Left cardiac atrium (tissue), 4 donors: ENCODE results near the gene C9orf152. TPM values are rescaled to one million over a fixed set of nuclear protein-coding genes. Genes with fewer than 3 reads are reported as not detected.
"Not testable (repeated sequence)": the region's sequence is repeated elsewhere in the genome, so short reads cannot be mapped to it uniquely, and the experiment has no call there.

Experiments used
- ATAC-seq, 2 donors: fragments of 200-7000 bp; cut with Tn5 transposase; one replicate each; pipeline ENCODE4 v1.9.1; 2020; ENCODE audit warnings: mild to moderate bottlenecking in 2 of 2, moderate library complexity in 2 of 2
- DNase-seq: peaks from one replicate; pipeline ENCODE4 v3.0.0-alpha.2; 2020
- intact Hi-C, 2 donors: fragments of 100-400 bp; cut with DNase I; formaldehyde crosslinking; loops; one replicate each; pipeline versions ENCODE4 v1.14.1 to v1.15.1; 2022 to 2023
- long read RNA-seq: library from polyadenylated mRNA; unstranded; transcript quantifications from one replicate; pipeline ENCODE4 v2.0.0, GENCODE V29; 2021
- total RNA-seq, 2 donors: library from RNA; stranded (reverse); fragmentation: NEBNext Ultra II Directional; extraction: Animal tissue kit (Norgen Biotek cat#: 25700); gene quantifications; one replicate each; pipeline ENCODE4 v1.2.1, GENCODE V29; 2021
- donor health status: DM: no; HTN: yes; CAD: no.
- donor health status: DM: no; HTN: yes; CAD: no; lungs with severe emphysema.
- donor health status: DM: yes; HTN: yes; CAD: no.
- donor health status: Dilated cardiomyopathy.

The C9orf152 gene
- total RNA-seq: not detected
- long read RNA-seq: 0 reads

- DNase-seq: no peak
- ATAC-seq: no peak
- intact Hi-C loops: no loop called here
These were observed at the start of gene C9orf152 for GRCh38 chr9:110208031-110208430. Gene C9orf152 (minus strand): TSS chr9:110208159. CDS start chr9:110207579, 580 bp downstream.

GRCh38 chr9:110257097-110257841 is 49.3 kb upstream of the C9orf152 start:
- ATAC-seq (peak in 1 of 2 donors; percentile 2), DNase-seq (peak; percentile 26)
- intact Hi-C loops: no loop called here

- intact Hi-C loops: no loop called here
- DNase-seq (peak; percentile 94), ATAC-seq (peak; percentile 95 to 96)
These were observed 48.6 kb upstream of the C9orf152 start, which contains the start of gene TXN for GRCh38 chr9:110256380-110257096. Gene TXN (minus strand): TSS chr9:110256507. CDS start chr9:110256435, 72 bp downstream.

GRCh38 chr9:110255463-110256379 is 47.8 kb upstream of the C9orf152 start:
- intact Hi-C loops: no loop called here
- ATAC-seq (peak; percentile 41 to 51), DNase-seq (peak; percentile 68)

- no peak for DNase-seq
- no peak for ATAC-seq
- intact Hi-C loops: no loop called here
These were observed 47.1 kb upstream of the C9orf152 start for GRCh38 chr9:110255034-110255462.

- ATAC-seq: no peak
- intact Hi-C loops: no loop called here
- DNase-seq: no peak
These were observed 46.5 kb upstream of the C9orf152 start for GRCh38 chr9:110254500-110254899.

GRCh38 chr9:110252509-110253139 is 44.7 kb upstream of the C9orf152 start:
- no peak for DNase-seq
- intact Hi-C loops: no loop called here
- ATAC-seq: no peak

GRCh38 chr9:110251770-110252169 is 43.8 kb upstream of the C9orf152 start:
- ATAC-seq, intact Hi-C loops, DNase-seq: not testable (repeated sequence)

- ATAC-seq (no peak), DNase-seq (no peak)
- intact Hi-C loops: no loop called here
These were observed 43.3 kb upstream of the C9orf152 start for GRCh38 chr9:110251212-110251611.

- intact Hi-C loops: no loop called here
- ATAC-seq: no peak
- DNase-seq: no peak
These were observed 41.6 kb upstream of the C9orf152 start for GRCh38 chr9:110249603-110250002.

GRCh38 chr9:110248361-110248760 is 40.4 kb upstream of the C9orf152 start:
- DNase-seq: no peak

GRCh38 chr9:110246214-110246613 is 38.3 kb upstream of the C9orf152 start:
- DNase-seq: no peak
- intact Hi-C loops: no loop called here

More at GRCh38 chr9:110248361-110248760, 40.4 kb upstream of the C9orf152 start:
- intact Hi-C loops: no loop called here
- no peak for ATAC-seq

GRCh38 chr9:110244616-110245015 is 36.7 kb upstream of the C9orf152 start:
- no peak for DNase-seq
- intact Hi-C loops: no loop called here
- no peak for ATAC-seq

More at GRCh38 chr9:110246214-110246613, 38.3 kb upstream of the C9orf152 start:
- no peak for ATAC-seq

- DNase-seq: no peak
- no peak for ATAC-seq
- intact Hi-C loops: no loop called here
These were observed 33.9 kb upstream of the C9orf152 start for GRCh38 chr9:110241858-110242321.

GRCh38 chr9:110241260-110241857 is 33.4 kb upstream of the C9orf152 start:
- no peak for ATAC-seq
- no peak for DNase-seq
- intact Hi-C loops: no loop called here

- intact Hi-C loops: no loop called here
- DNase-seq (no peak), ATAC-seq (no peak)
These were observed 32.2 kb upstream of the C9orf152 start for GRCh38 chr9:110240198-110240597.

GRCh38 chr9:110228321-110228720 is 20.4 kb upstream of the C9orf152 start:
- DNase-seq (no peak), ATAC-seq (no peak)
- intact Hi-C loops: no loop called here

GRCh38 chr9:110224583-110224982 is 16.6 kb upstream of the C9orf152 start:
- DNase-seq (no peak), ATAC-seq (no peak)
- intact Hi-C loops: no loop called here
